AG04450 (cell line): ENCODE data around the gene RMND5B. TPM values are rescaled to one million over a fixed set of nuclear protein-coding genes. Genes with fewer than 3 reads are reported as not detected.
A peak's percentile ranks its signal among the peaks of the same experiment; 100 is the strongest.

ENCODE experiments used
- CTCF ChIA-PET: fragments of 300-600, 350-600 bp; formaldehyde crosslinking; extraction: SDS; loops from one replicate; lab custom pipeline; 2022; ENCODE audit warnings: antibody characterized with exemption, inconsistent platforms; lab: Charles Lee
- POLR2A ChIA-PET: fragments of 350-600 bp; formaldehyde crosslinking; extraction: SDS; loops from one replicate; lab custom pipeline; 2021; ENCODE audit warnings: antibody characterized with exemption, inconsistent platforms; lab: Yijun Ruan, JAX
- DNase-seq: peaks from one replicate; pipeline ENCODE4 v3.0.0-alpha.2; 2011; ENCODE audit warnings: low read depth, low spot score
- H3K27ac ChIP-seq: one replicate; pipeline ENCODE4 v1.5.1; 2012; ENCODE audit warnings: low read depth, low read length, control low read depth
- H3K27me3 ChIP-seq: one replicate; pipeline ENCODE4 v1.6.0; 2012; ENCODE audit warnings: low read length; ENCODE audit not compliant: control insufficient read depth, insufficient read depth
- H3K4me3 ChIP-seq: 2 replicates; pipeline ENCODE4 v1.5.1; 2011; ENCODE audit warnings: mild to moderate bottlenecking, low read depth, low read length, control low read depth
- H3K9me3 ChIP-seq: 2 replicates; pipeline ENCODE4 v1.5.1; 2012; ENCODE audit warnings: low read length; ENCODE audit not compliant: control insufficient read depth, insufficient read depth
- CTCF ChIP-seq: IDR thresholded peaks from 2 replicates; pipeline ENCODE4 v1.5.1; 2011; ENCODE audit warnings: low read depth, low read length, control low read depth, inconsistent platforms
- polyA plus RNA-seq: library from polyadenylated mRNA; depleted of rRNA; stranded (reverse); fragments of >200 nt; gene quantifications from 2 replicates; pipeline ENCODE4 v1.2.3, GENCODE V29; 2011

The RMND5B gene
- polyA plus RNA-seq, 1 experiment, result 19.8 TPM

GRCh38 chr5:178107756-178108310 lies 23.0 kb upstream of the RMND5B start:
- CTCF ChIA-PET, result no interaction called here
- H3K4me3 ChIP-seq, result no peak overlapping the region
- DNase-seq, result no peak
- H3K27me3 ChIP-seq, result peaks cover 20% of the 10 kb centered on the region
- POLR2A ChIA-PET, result interaction anchor here (1.6 kb wide), 1 partner anchor 30 kb away, joined by 8 read pairs; no protein-coding TSS in a partner anchor
- no peak for TF ChIP-seq CTCF
- H3K27ac ChIP-seq, result no peak overlapping the region
- H3K9me3 ChIP-seq, result peaks cover 6% of the 10 kb centered on the region

- H3K27me3 ChIP-seq, result peaks cover 23% of the 10 kb centered on the region
- DNase-seq, result no peak
- ChIA-PET CTCF (no interaction called here), POLR2A (interaction anchor here (1.6 kb wide), 1 partner anchor 30 kb away, joined by 8 read pairs; no protein-coding TSS in a partner anchor)
- TF ChIP-seq CTCF, result no peak
- no peak overlapping the region for H3K27ac ChIP-seq
- H3K9me3 ChIP-seq, result peaks cover 8% of the 10 kb centered on the region
- H3K4me3 ChIP-seq, result no peak overlapping the region
Measured at GRCh38 chr5:178108446-178108845, 22.4 kb upstream of the RMND5B start.

GRCh38 chr5:178108966-178109365 lies 21.8 kb upstream of the RMND5B start:
- CTCF ChIA-PET, result no interaction called here
- TF ChIP-seq CTCF, result no peak
- H3K9me3 ChIP-seq, result peaks cover 8% of the 10 kb centered on the region

GRCh38 chr5:178110511-178110910 lies 20.3 kb upstream of the RMND5B start:
- POLR2A ChIA-PET, result interaction anchor here (1.3 kb wide), 1 partner anchor 32 kb away, joined by 4 read pairs; no protein-coding TSS in a partner anchor
- DNase-seq, result no peak
- Histone ChIP-seq H3K4me3 (no peak overlapping the region), H3K27me3 (peaks cover 41% of the 10 kb centered on the region), H3K27ac (no peak overlapping the region), H3K9me3 (peaks cover 8% of the 10 kb centered on the region)
- CTCF ChIA-PET, result interaction anchor here (0.9 to 1.1 kb wide), 2 partner anchors 10 to 35 kb away, joined by 4 to 7 read pairs; no protein-coding TSS in a partner anchor
- TF ChIP-seq CTCF, result no peak

More at GRCh38 chr5:178108966-178109365, 21.8 kb upstream of the RMND5B start:
- POLR2A ChIA-PET, result no interaction called here
- Histone ChIP-seq H3K27ac (no peak overlapping the region), H3K4me3 (no peak overlapping the region), H3K27me3 (peaks cover 25% of the 10 kb centered on the region)
- no peak for DNase-seq

- no peak overlapping the region for H3K27ac ChIP-seq
- peaks cover 47% of the 10 kb centered on the region for H3K27me3 ChIP-seq
- CTCF ChIA-PET, result interaction anchor here (1.1 kb wide), 1 partner anchor 36 kb away, joined by 3 read pairs; no protein-coding TSS in a partner anchor
- POLR2A ChIA-PET, result no interaction called here
- TF ChIP-seq CTCF, result no peak
- no peak overlapping the region for H3K4me3 ChIP-seq
- peaks cover 8% of the 10 kb centered on the region for H3K9me3 ChIP-seq
- peak; percentile 15 for DNase-seq
Measured at GRCh38 chr5:178111925-178112324, 18.9 kb upstream of the RMND5B start.
